ENCODE measurements around the gene XXYLT1. TPM values are rescaled to one million over a fixed set of nuclear protein-coding genes. Genes with fewer than 3 reads are reported as not detected.

Gene XXYLT1
- total RNA-seq, 1 experiment from 2014 or later: 23.4 TPM

GRCh38 chr3:195119461-195120266, 151.3 kb downstream of the XXYLT1 start (continued):
- no peak for TF ChIP-seq FOXP4 (CRISPR knock-in tag; IDR thresholded peaks at IDR 0.05)
- no peak for TF ChIP-seq ATF2 (CRISPR knock-in tag; IDR thresholded peaks at IDR 0.05; ENCODE audit: borderline replicate concordance, low read depth)
- no peak for TF ChIP-seq NFATC4 (CRISPR knock-in tag; IDR thresholded peaks at IDR 0.05)
- no peak for TF ChIP-seq MAX (CRISPR knock-in tag; IDR thresholded peaks at IDR 0.05)
- TF ChIP-seq TEAD4 (CRISPR knock-in tag; IDR thresholded peaks at IDR 0.05): no peak

GRCh38 chr3:195118671-195119070, 152.3 kb downstream of the XXYLT1 start:
- H3K27ac Mint-ChIP-seq: no peak overlapping the region; the same call in 1 of the 2 replicates
- H3K4me1 Mint-ChIP-seq: peaks cover 27% of the 10 kb centered on the region
- POLR2A ChIA-PET: no interaction called here
- ATAC-seq: no peak
- CTCF ChIA-PET: interaction anchor here (0.8 to 2.0 kb wide), 4 partner anchors 21 to 152 kb away, joined by 3 to 8 read pairs (median 4); partner anchors contain the start of gene XXYLT1
- no peak overlapping the region for H3K4me3 Mint-ChIP-seq
- TF ChIP-seq CREM (CRISPR knock-in tag; IDR thresholded peaks at IDR 0.05) (no peak), ZNF121 (CRISPR knock-in tag; IDR thresholded peaks at IDR 0.05) (no peak), NFYB (CRISPR knock-in tag; conservative IDR thresholded peaks at IDR 0.05; ENCODE audit: low read depth) (no peak)
- DNase-seq (ENCODE audit: low spot score): no peak
- H3K27me3 Mint-ChIP-seq (ENCODE audit: low read depth): no peaks in the 10 kb centered on the region
- H3K36me3 Mint-ChIP-seq: no peaks in the 10 kb centered on the region
- H3K9me3 Mint-ChIP-seq: no peaks in the 10 kb centered on the region

GRCh38 chr3:195117978-195118581, 152.9 kb downstream of the XXYLT1 start:
- peak overlapping the region; percentile 20; the same call in 1 of the 2 replicates for H3K27ac Mint-ChIP-seq
- POLR2A ChIA-PET: no interaction called here
- CTCF ChIA-PET: interaction anchor here (2.0 kb wide), 1 partner anchor 153 kb away, joined by 8 read pairs; the partner anchor contains the start of gene XXYLT1
- TF ChIP-seq SP1 (CRISPR knock-in tag; conservative IDR thresholded peaks at IDR 0.05) (no peak), ZMAT4 (CRISPR knock-in tag; IDR thresholded peaks at IDR 0.05) (no peak), TEAD4 (CRISPR knock-in tag; IDR thresholded peaks at IDR 0.05) (no peak), IRF1 (CRISPR knock-in tag; IDR thresholded peaks at IDR 0.05) (no peak), TEAD1 (CRISPR knock-in tag; IDR thresholded peaks at IDR 0.05) (no peak), ZNF232 (CRISPR knock-in tag; IDR thresholded peaks at IDR 0.05) (no peak), KAT7 (CRISPR knock-in tag; IDR thresholded peaks at IDR 0.05; ENCODE audit: borderline replicate concordance) (no peak), ETV6 (CRISPR knock-in tag; IDR thresholded peaks at IDR 0.05) (no peak), ZBTB43 (CRISPR knock-in tag; IDR thresholded peaks at IDR 0.05) (no peak), NFYB (CRISPR knock-in tag; conservative IDR thresholded peaks at IDR 0.05; ENCODE audit: low read depth) (no peak), ZBTB21 (CRISPR knock-in tag; IDR thresholded peaks at IDR 0.05; ENCODE audit: borderline replicate concordance) (no peak), ZSCAN18 (CRISPR knock-in tag; IDR thresholded peaks at IDR 0.05) (no peak), ZNF423 (CRISPR knock-in tag; IDR thresholded peaks at IDR 0.05) (no peak), CDX4 (CRISPR knock-in tag; IDR thresholded peaks at IDR 0.05; ENCODE audit: borderline replicate concordance) (no peak), ZNF425 (CRISPR knock-in tag; conservative IDR thresholded peaks at IDR 0.05) (no peak)

More at GRCh38 chr3:195117978-195118581, 152.9 kb downstream of the XXYLT1 start:
- H3K9me3 Mint-ChIP-seq: no peaks in the 10 kb centered on the region
- peak; percentile 14; the same call in 1 of the 2 replicates for ATAC-seq
- DNase-seq (ENCODE audit: low spot score): no peak
- H3K4me3 Mint-ChIP-seq: no peak overlapping the region
- H3K36me3 Mint-ChIP-seq: no peaks in the 10 kb centered on the region
- no peaks in the 10 kb centered on the region for H3K27me3 Mint-ChIP-seq (ENCODE audit: low read depth)
- peaks cover 27% of the 10 kb centered on the region for H3K4me1 Mint-ChIP-seq

Measured in WTC11 (cell line).